Esophagus (tissue), 2 donors: ENCODE data around the gene LPCAT3. TPM values are rescaled to one million over a fixed set of nuclear protein-coding genes. Genes with fewer than 3 reads are reported as not detected.

Source experiments
- H3K27ac ChIP-seq, 2 donors: one replicate each; pipeline ENCODE4 v1.5.1; 2013; ENCODE audit warnings: low read depth in 2 of 2, mild to moderate bottlenecking in 2 of 2, inconsistent platforms in 1 of 2, low read length in 1 of 2, moderate library complexity in 1 of 2
- H3K27me3 ChIP-seq, 2 donors: one replicate each; pipeline ENCODE4 v1.6.1; 2013; ENCODE audit warnings: low read length in 2 of 2, control low read depth in 1 of 2, mild to moderate bottlenecking in 1 of 2; ENCODE audit not compliant: insufficient read depth in 2 of 2, control insufficient read depth in 1 of 2
- H3K36me3 ChIP-seq, 2 donors: one replicate each; pipeline ENCODE4 v1.6.1; 2013; ENCODE audit warnings: low read length in 1 of 2; ENCODE audit not compliant: control insufficient read depth in 2 of 2, insufficient read depth in 2 of 2
- H3K4me1 ChIP-seq, 2 donors: one replicate each; pipeline ENCODE4 v1.6.1; 2013; ENCODE audit warnings: low read length in 1 of 2; ENCODE audit not compliant: control insufficient read depth in 2 of 2, insufficient read depth in 2 of 2
- H3K4me3 ChIP-seq, 2 donors: one replicate each; pipeline ENCODE4 v1.5.1; 2013; ENCODE audit warnings: low read length in 2 of 2, mild to moderate bottlenecking in 2 of 2, low read depth in 1 of 2, moderate library complexity in 1 of 2
- H3K9me3 ChIP-seq, 2 donors: one replicate each; pipeline ENCODE4 v1.6.1; 2013; ENCODE audit warnings: mild to moderate bottlenecking in 2 of 2, low read depth in 1 of 2, low read length in 1 of 2, moderate library complexity in 1 of 2; ENCODE audit not compliant: control insufficient read depth in 2 of 2, insufficient read depth in 1 of 2
- WGBS, 2 donors: extraction: QIAGEN DNeasy Blood & Tissue Kit; methylation state at CpG; one replicate each; pipeline ENCODE4 v1.1.7; 2013; 5-methylcytosine and 5-hydroxymethylcytosine counted together
- polyA plus RNA-seq, 2 donors: library from polyadenylated mRNA; stranded (reverse); fragments of 200-250 nt; gene quantifications; one replicate each; pipeline ENCODE4 v1.2.3, GENCODE V29; 2013
- donor health status: healthy with polysubstance abuse.
- donor health status: Bipolar disorder and iron deficiency.

Gene LPCAT3
- polyA plus RNA-seq, 2 donors, result 15.7 to 27.0 TPM

GRCh38 chr12:7008864-7009263 lies 9.4 kb downstream of the LPCAT3 start:
- WGBS, 2 donors, result 93 to 94% methylated on average over 2 of the region's 2 CpGs
- H3K4me1 ChIP-seq, result peaks cover 0 to 2% of the 10 kb centered on the region in 2 donors
- H3K27ac ChIP-seq, result no peak overlapping the region

DNA sequence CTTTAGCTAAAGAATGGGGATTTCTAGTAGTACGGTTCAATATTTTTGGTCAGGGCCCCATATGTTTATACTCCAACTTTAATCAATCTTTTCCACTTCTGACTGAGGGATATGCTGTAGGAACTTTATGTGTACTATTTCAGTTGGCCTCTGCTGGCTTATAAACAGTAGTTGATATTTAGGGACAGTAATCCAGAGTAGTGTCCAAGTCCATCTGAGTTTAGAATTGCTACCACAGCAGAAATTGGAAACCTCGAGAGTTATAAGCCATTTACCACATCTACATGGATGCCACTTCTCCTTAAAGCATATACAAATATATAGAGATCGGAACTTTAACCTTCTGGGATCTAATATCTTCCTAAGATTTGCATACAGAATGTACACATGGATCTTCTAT lies 11.6 kb downstream of the LPCAT3 start:
- Histone ChIP-seq H3K9me3 (no peaks in the 10 kb centered on the region), H3K27ac (no peak overlapping the region), H3K36me3 (peaks cover 0 to under 1% of the 10 kb centered on the region in 2 donors), H3K27me3 (no peaks in the 10 kb centered on the region), H3K4me3 (no peak overlapping the region), H3K4me1 (no peaks in the 10 kb centered on the region)
- 88 to 89% methylated on average over 3 of the region's 3 CpGs for WGBS, 2 donors

More at GRCh38 chr12:7008864-7009263, 9.4 kb downstream of the LPCAT3 start:
- Histone ChIP-seq H3K27me3 (no peaks in the 10 kb centered on the region), H3K36me3 (peaks cover 0 to 6% of the 10 kb centered on the region in 2 donors), H3K9me3 (no peaks in the 10 kb centered on the region), H3K4me3 (no peak overlapping the region)

DNA sequence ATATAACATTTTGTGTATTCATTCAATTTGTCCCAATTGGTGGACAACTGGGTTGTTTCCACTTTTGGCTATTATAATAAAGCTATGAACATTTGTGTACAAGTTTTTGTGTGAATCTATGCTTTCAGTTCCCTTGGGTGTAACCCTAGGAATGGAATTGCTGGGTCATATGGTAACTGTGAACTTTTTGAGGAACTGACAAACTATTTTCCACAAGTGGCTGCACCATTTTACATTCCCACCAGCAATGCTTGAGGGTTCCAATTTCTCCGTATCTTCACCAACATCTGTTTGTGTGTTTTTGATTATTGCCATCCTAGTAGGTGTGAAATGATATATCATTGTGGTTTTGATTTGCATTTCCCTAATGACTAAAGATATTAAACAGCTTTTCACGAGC lies 13.0 kb downstream of the LPCAT3 start:
- no peaks in the 10 kb centered on the region for H3K9me3 ChIP-seq
- 73 to 74% methylated on average over 2 of the region's 2 CpGs for WGBS, 2 donors
- H3K27me3 ChIP-seq, result no peaks in the 10 kb centered on the region
- H3K36me3 ChIP-seq, result peaks cover 0 to 4% of the 10 kb centered on the region in 2 donors
- H3K27ac ChIP-seq, result no peak overlapping the region
- H3K4me3 ChIP-seq, result no peak overlapping the region
- no peaks in the 10 kb centered on the region for H3K4me1 ChIP-seq

DNA sequence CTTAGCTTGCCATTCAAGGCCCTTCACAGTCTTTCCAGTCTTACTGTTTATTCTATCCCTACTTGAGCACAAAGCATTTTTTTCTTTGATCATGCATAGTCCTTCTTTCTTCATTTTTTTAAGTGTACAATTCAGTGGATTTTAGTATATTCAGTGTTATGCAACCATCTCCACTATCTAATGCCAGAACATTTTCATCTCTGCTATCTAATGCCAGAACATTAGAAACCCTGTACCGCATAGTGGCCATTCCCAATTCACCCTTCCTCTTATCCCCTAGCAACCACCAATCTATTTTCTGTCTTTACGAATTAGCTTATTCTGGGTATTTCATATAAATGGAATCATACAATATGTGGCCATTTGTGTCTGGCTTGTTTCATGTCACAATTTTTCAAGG lies 13.4 kb downstream of the LPCAT3 start:
- Histone ChIP-seq H3K4me3 (no peak overlapping the region), H3K27ac (no peak overlapping the region), H3K27me3 (no peaks in the 10 kb centered on the region), H3K9me3 (no peaks in the 10 kb centered on the region), H3K36me3 (peaks cover 0 to 4% of the 10 kb centered on the region in 2 donors), H3K4me1 (no peaks in the 10 kb centered on the region)
- WGBS, 2 donors, result 83 to 91% methylated on average over 2 of the region's 2 CpGs

- 81 to 93% methylated on average over 2 of the region's 2 CpGs for WGBS, 2 donors
- Histone ChIP-seq H3K4me1 (no peaks in the 10 kb centered on the region), H3K27me3 (no peaks in the 10 kb centered on the region), H3K36me3 (peaks cover 0 to 4% of the 10 kb centered on the region in 2 donors), H3K27ac (no peak overlapping the region), H3K9me3 (no peaks in the 10 kb centered on the region), H3K4me3 (no peak overlapping the region)
These were observed 13.9 kb downstream of the LPCAT3 start for GRCh38 chr12:7004287-7004803.

GRCh38 chr12:7001921-7002591 lies 16.2 kb downstream of the LPCAT3 start:
- Histone ChIP-seq H3K36me3 (peaks cover 0 to 4% of the 10 kb centered on the region in 2 donors), H3K27me3 (no peaks in the 10 kb centered on the region), H3K4me1 (peaks cover 0 to 2% of the 10 kb centered on the region in 2 donors), H3K9me3 (no peaks in the 10 kb centered on the region), H3K4me3 (no peak overlapping the region), H3K27ac (no peak overlapping the region)
- WGBS, 2 donors, result 86 to 87% methylated on average over 7 of the region's 7 CpGs

DNA sequence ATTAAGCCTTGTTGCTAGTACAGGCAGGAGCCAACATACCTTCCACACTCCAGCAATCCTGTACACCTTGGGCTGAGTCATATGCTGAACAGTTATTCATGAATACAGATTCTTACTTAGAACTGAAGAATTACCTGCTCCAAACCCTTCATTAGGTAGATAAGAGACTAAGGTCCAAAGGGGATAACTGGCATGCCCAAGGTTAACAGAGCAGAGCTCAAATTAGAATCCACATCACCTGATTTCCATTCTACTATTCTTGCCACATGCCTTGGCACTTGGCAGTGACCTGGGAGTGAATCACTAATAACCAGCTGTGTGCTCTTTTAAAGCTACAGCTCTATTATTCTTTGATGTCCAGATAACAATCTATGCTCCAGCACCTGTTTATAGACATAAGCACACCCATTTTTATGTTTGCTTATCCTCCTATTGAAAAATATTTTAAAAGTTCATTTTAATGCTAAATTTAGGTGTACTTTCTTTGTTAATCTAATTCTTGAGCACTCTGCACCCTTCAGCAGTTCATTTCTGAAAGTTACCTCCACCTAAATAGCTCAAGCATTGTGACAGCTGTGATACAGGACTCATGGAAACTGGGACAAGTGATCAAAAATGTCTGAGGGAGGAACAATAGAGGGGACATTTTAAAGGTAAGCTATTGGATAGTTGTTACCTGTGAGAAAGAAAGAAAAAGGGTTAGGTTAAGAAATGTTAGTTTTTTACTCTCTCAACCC lies 19.4 kb downstream of the LPCAT3 start:
- H3K4me3 ChIP-seq, result no peak overlapping the region
- no peaks in the 10 kb centered on the region for H3K9me3 ChIP-seq
- peaks cover 0 to 2% of the 10 kb centered on the region in 2 donors for H3K4me1 ChIP-seq
- no peaks in the 10 kb centered on the region for H3K27me3 ChIP-seq
- peaks cover 0 to 4% of the 10 kb centered on the region in 2 donors for H3K36me3 ChIP-seq
- H3K27ac ChIP-seq, result no peak overlapping the region

DNA sequence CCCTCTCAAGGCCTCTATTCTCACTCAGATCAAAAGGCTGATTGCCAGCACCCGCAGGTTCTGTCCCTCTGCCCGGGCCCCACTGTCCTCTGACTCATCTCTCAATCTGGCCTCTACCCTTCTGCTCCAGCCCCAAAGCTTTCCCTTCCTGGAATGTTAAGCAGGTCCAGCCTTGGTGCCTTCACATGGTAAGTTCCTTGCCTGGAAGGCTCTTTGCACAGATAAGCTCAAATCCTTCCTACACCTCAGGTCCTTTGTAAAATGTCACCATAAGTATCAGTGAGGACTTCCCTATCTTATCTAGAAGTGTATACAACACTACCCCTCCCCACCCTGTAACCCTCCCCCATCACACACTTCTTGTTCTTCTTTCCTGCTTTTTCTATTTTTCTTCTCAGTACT lies 22.2 kb downstream of the LPCAT3 start:
- no peak overlapping the region for H3K27ac ChIP-seq
- H3K4me1 ChIP-seq, result peaks cover 0 to 2% of the 10 kb centered on the region in 2 donors
- no peaks in the 10 kb centered on the region for H3K36me3 ChIP-seq
- H3K27me3 ChIP-seq, result no peaks in the 10 kb centered on the region
- 36 to 38% methylated on average over 2 of the region's 2 CpGs for WGBS, 2 donors
- no peaks in the 10 kb centered on the region for H3K9me3 ChIP-seq
- H3K4me3 ChIP-seq, result no peak overlapping the region

GRCh38 chr12:6987956-6988553 lies 30.2 kb downstream of the LPCAT3 start:
- Histone ChIP-seq H3K9me3 (no peaks in the 10 kb centered on the region), H3K4me3 (no peak overlapping the region), H3K27me3 (no peaks in the 10 kb centered on the region), H3K36me3 (peaks cover 0 to 5% of the 10 kb centered on the region in 2 donors), H3K4me1 (peaks cover 0 to 6% of the 10 kb centered on the region in 2 donors), H3K27ac (peak overlapping the region; percentile 87 to 91)
- 44 to 52% methylated on average over 11 of the region's 11 CpGs for WGBS, 2 donors
